Bone marrow (tissue), 2 donors: ENCODE data around the gene DNM3.

Experiments
- DNase-seq, 2 donors: peaks; one replicate each; lab custom pipeline; 2025; lab: John Stamatoyannopoulos, UW

Gene DNM3

GRCh38 chr1:172140591-172140990, 299.3 kb downstream of the DNM3 start:
- no peak for DNase-seq

GRCh38 chr1:172141341-172141881, 300.1 kb downstream of the DNM3 start:
- DNase-seq = no peak

GRCh38 chr1:172142324-172142723, 301.0 kb downstream of the DNM3 start:
- DNase-seq = no peak

GRCh38 chr1:172143384-172144055, 302.2 kb downstream of the DNM3 start:
- no peak for DNase-seq

- DNase-seq = peak in 1 of 2 donors; percentile 15
Observed at GRCh38 chr1:172144445-172145061, 303.3 kb downstream of the DNM3 start.

GRCh38 chr1:172145231-172145651, 303.9 kb downstream of the DNM3 start:
- DNase-seq = peak in 1 of 2 donors; percentile 66

GRCh38 chr1:172145656-172146055, 304.4 kb downstream of the DNM3 start:
- no peak for DNase-seq

GRCh38 chr1:172146141-172146850, 305.0 kb downstream of the DNM3 start:
- DNase-seq = no peak

GRCh38 chr1:172147541-172147940, 306.2 kb downstream of the DNM3 start:
- DNase-seq = no peak

- no peak for DNase-seq
Observed at GRCh38 chr1:172148213-172148612, 306.9 kb downstream of the DNM3 start.

- no peak for DNase-seq
Observed at GRCh38 chr1:172148707-172149106, 307.4 kb downstream of the DNM3 start.

- no peak for DNase-seq
Observed at GRCh38 chr1:172149346-172149745, 308.0 kb downstream of the DNM3 start.

- peak in 1 of 2 donors; percentile 92 for DNase-seq
Observed at GRCh38 chr1:172154551-172154950, 313.3 kb downstream of the DNM3 start.

GRCh38 chr1:172155766-172156165, 314.5 kb downstream of the DNM3 start:
- no peak for DNase-seq

- no peak for DNase-seq
Observed at GRCh38 chr1:172162236-172162635, 320.9 kb downstream of the DNM3 start.

- DNase-seq = peak in 1 of 2 donors; percentile 15
Observed at GRCh38 chr1:172163498-172164215, 322.4 kb downstream of the DNM3 start.

- no peak for DNase-seq
Observed at GRCh38 chr1:172165403-172165802, 324.1 kb downstream of the DNM3 start.

GRCh38 chr1:172167796-172168596, 326.7 kb downstream of the DNM3 start:
- DNase-seq = no peak

- DNase-seq = no peak
Observed at GRCh38 chr1:172168597-172168872, 327.2 kb downstream of the DNM3 start.

- DNase-seq = no peak
Observed at GRCh38 chr1:172169836-172170235, 328.5 kb downstream of the DNM3 start.

GRCh38 chr1:172172352-172172831, 331.1 kb downstream of the DNM3 start:
- DNase-seq = no peak
